Measurements from ENCODE around the gene JDP2. TPM values are rescaled to one million over a fixed set of nuclear protein-coding genes. Genes with fewer than 3 reads are reported as not detected.

The JDP2 gene
- total RNA-seq, 6 experiments from 2014 or later, result 48.0 to 67.8 (median 61.8) TPM

DNA sequence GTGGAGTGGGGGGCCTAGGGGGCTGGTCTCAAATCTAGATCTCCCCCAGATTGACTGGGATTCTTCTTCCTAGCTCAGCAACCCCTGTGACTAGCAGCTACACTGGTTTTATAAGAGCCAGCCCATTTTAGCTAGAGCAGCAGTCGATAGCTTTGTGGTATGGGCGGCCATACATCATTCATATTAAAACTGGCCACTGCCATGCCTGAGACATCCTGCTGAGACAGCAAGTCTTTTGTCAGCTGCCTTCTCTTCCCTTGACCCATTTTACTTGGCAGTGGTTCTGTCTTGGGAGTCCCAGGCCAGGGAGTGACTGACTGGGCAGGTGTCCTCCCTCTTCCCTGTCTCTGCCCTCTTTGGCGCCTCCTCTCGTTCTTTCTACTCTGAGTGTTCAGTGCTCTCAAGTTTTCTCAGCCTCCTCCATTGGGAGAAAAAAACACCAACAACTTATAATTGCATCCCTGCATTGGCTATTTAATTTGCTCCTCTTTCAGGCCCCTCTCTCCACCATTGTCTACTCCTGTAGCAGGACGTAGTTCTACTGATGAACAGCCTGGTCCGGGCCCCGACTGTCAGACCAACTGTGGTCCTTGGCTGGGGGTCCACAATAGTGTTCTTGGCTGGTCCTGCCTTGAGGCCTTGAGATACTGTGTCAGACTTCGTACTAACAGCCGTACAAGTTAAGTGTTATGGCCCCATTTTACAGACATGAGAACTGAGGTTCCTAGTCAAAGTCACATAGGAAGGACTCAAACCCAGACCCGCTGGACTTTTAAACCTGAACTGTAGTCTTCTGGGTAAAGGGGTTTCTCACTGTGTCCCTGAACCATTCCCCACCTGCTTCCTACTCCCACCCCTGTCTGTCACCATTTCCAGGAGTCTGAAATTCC lies 18.3 kb upstream of the JDP2 start:
- no peak for DNase-seq
- H3K4me3 Mint-ChIP-seq, result no peak overlapping the region
- no peaks in the 10 kb centered on the region for H3K36me3 Mint-ChIP-seq (ENCODE audit: low read depth)

DNA sequence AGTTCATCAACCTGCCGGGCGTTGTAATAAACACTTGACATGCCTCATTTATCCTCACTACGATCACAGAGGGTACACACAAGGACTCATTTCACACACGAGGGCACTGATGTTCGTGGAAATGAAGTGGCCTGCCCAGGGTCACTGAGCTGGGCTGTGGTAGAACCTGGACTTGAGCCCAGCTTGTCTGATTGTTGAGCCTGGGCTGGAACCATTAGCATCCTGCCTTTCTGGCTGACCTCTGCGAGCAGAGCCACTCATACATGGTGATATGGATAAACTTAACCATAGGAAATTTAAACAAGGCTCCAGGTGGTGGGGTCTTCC lies 16.6 kb upstream of the JDP2 start:
- Mint-ChIP-seq H3K4me3 (no peak overlapping the region), H3K27ac (no peak overlapping the region), H3K36me3 (ENCODE audit: low read depth) (no peaks in the 10 kb centered on the region), H3K27me3 (ENCODE audit: insufficient read depth) (peaks cover 11% of the 10 kb centered on the region), H3K9me3 (no peaks in the 10 kb centered on the region), H3K4me1 (ENCODE audit: low read depth) (peaks cover 12% of the 10 kb centered on the region)
- no peak for DNase-seq
- TF ChIP-seq, protein P1, sequence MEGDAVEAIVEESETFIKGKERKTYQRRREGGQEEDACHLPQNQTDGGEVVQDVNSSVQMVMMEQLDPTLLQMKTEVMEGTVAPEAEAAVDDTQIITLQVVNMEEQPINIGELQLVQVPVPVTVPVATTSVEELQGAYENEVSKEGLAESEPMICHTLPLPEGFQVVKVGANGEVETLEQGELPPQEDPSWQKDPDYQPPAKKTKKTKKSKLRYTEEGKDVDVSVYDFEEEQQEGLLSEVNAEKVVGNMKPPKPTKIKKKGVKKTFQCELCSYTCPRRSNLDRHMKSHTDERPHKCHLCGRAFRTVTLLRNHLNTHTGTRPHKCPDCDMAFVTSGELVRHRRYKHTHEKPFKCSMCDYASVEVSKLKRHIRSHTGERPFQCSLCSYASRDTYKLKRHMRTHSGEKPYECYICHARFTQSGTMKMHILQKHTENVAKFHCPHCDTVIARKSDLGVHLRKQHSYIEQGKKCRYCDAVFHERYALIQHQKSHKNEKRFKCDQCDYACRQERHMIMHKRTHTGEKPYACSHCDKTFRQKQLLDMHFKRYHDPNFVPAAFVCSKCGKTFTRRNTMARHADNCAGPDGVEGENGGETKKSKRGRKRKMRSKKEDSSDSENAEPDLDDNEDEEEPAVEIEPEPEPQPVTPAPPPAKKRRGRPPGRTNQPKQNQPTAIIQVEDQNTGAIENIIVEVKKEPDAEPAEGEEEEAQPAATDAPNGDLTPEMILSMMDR (IDR thresholded peaks at IDR 0.05), result no peak

More for the DNA sequence above, 18.3 kb upstream of the JDP2 start:
- no peak overlapping the region for H3K27ac Mint-ChIP-seq
- H3K27me3 Mint-ChIP-seq (ENCODE audit: insufficient read depth), result peaks cover 11% of the 10 kb centered on the region
- H3K4me1 Mint-ChIP-seq (ENCODE audit: low read depth), result peaks cover 12% of the 10 kb centered on the region
- TF ChIP-seq, protein P1 (IDR thresholded peaks at IDR 0.05), result no peak
- no peaks in the 10 kb centered on the region for H3K9me3 Mint-ChIP-seq

DNA sequence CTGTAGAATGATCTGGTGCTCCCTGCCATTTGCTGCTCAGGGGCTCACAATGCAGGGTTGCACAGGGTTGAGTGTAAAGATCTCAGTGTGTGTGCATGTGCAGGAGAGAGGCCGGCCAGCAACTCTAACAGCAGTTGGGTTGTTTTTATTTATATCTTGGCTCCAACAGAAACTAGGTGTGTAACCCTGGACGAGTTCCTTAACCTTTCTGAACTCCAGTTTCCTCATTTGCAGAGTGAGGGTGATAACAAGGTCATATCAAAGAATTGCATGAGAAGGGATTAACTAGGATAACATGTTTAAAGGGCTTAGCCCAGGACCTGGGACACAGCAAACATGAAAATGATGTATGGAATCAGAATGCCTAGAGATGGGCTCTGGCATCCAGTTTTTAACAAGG lies 14.8 kb upstream of the JDP2 start:
- DNase-seq, result no peak
- Mint-ChIP-seq H3K36me3 (ENCODE audit: low read depth) (no peaks in the 10 kb centered on the region), H3K4me1 (ENCODE audit: low read depth) (peaks cover 19% of the 10 kb centered on the region), H3K9me3 (no peaks in the 10 kb centered on the region), H3K4me3 (no peak overlapping the region), H3K27ac (no peak overlapping the region), H3K27me3 (ENCODE audit: insufficient read depth) (peaks cover 11% of the 10 kb centered on the region)
- TF ChIP-seq, protein P1 (IDR thresholded peaks at IDR 0.05), result no peak

DNA sequence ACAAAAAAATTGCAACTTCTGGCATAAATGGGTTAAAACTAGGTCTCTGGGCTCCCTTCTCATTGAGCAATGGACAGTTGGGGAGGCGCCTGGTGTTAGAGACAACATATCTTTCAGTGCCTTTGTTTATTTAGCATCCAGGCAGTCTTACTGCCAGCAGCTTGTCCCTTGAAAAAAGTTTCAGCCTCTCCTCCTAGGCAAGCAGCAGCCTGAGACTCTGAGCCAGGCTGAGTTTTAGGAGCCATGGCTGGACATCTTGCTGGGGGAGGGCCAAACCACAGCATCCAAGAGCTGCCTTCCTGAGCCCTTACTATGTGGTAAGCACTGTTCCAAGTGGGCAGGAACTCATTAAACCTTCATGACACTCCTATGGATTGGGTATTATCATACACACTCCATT lies 10.1 kb upstream of the JDP2 start:
- H3K36me3 Mint-ChIP-seq (ENCODE audit: low read depth), result no peaks in the 10 kb centered on the region
- TF ChIP-seq, protein P1 (IDR thresholded peaks at IDR 0.05), result no peak
- peaks cover 22% of the 10 kb centered on the region for H3K4me1 Mint-ChIP-seq (ENCODE audit: low read depth)
- no peak overlapping the region for H3K4me3 Mint-ChIP-seq
- H3K27ac Mint-ChIP-seq, result no peak overlapping the region
- peak; percentile 41 for DNase-seq
- H3K27me3 Mint-ChIP-seq (ENCODE audit: insufficient read depth), result peaks cover 12% of the 10 kb centered on the region
- no peaks in the 10 kb centered on the region for H3K9me3 Mint-ChIP-seq

DNA sequence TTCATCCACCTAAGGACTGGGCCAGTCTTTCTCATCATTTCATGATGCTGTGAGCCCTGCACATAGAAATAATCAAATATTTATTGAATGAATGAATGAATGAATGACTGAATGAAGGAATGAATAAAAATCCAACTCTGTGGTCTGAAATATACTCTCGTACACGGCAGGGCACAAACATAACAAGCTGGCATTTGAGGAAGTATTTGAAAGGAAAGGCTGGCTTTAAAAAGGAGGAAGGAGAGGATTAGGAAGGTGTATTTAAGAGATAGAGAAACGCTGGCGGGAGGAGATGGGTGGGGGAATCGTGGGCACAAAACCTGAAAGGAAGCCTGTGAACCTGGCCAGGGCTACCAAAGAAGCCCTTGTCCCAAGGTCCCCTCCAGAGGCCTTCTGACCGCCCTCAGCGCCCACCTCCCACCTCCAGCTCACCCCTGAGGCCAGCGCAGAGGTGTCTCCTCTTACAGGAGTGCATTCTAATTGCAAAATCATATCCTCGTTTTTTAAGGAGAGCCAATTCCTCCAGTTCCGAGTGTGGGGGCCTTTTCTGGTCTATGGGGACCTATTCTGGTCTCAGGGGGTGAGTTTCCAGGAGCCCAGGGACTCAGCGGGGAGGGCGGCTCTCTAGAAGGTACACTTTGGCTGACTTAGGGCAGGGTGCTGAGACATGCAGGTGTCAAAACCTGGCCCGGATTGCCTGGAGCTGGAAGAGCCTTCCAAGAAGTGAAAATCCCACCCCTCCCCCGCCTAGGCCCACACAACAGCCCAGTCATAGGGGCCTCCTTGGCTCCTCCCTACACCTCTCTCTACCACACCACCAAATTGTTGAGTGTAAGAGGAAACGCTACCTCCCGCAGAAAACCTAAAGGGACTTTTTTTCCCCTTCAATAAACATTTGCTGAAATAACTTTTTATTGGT lies 8.7 kb upstream of the JDP2 start:
- Mint-ChIP-seq H3K4me1 (ENCODE audit: low read depth) (peaks cover 24% of the 10 kb centered on the region), H3K27ac (no peak overlapping the region), H3K4me3 (no peak overlapping the region), H3K9me3 (no peaks in the 10 kb centered on the region), H3K27me3 (ENCODE audit: insufficient read depth) (peaks cover 10% of the 10 kb centered on the region), H3K36me3 (ENCODE audit: low read depth) (no peaks in the 10 kb centered on the region)
- TF ChIP-seq, protein P1 (IDR thresholded peaks at IDR 0.05), result no peak
- DNase-seq, result no peak

Data from HFFc6 (cell line).